H1 (cell line): Measurements from ENCODE around the gene KLHL29. TPM values are rescaled to one million over a fixed set of nuclear protein-coding genes. Genes with fewer than 3 reads are reported as not detected.

ENCODE experiments used
- KDM1A ChIP-seq: fragments of 200-600, 300-600 bp; sonication (generic); IDR thresholded peaks from 2 replicates; pipeline ENCODE4 v1.7.1; 2016; ENCODE audit warnings: mild to moderate bottlenecking, low read length, borderline replicate concordance
- RAD21 ChIP-seq, 2 experiments: IDR thresholded peaks in 1 of 2; conservative IDR thresholded peaks in 1 of 2; 2 replicates each; pipeline ENCODE4 v1.6.1; 2011; ENCODE audit warnings: low read depth in 2 of 2, low read length in 2 of 2, improper control_type of control experiment in 1 of 2, inconsistent platforms in 1 of 2, mild to moderate bottlenecking in 1 of 2, moderate library complexity in 1 of 2
- TEAD4 ChIP-seq: IDR thresholded peaks from 2 replicates; pipeline ENCODE4 v1.6.1; 2012; ENCODE audit warnings: low read depth, low read length, inconsistent platforms, mixed read lengths
- polyA plus RNA-seq, 7 experiments: library from polyadenylated mRNA; depleted of rRNA in 3 of 7; stranded (reverse) in 5 of 7; unstranded in 2 of 7; fragments of >200 nt in 5 of 7; fragments of 200-250 nt in 2 of 7; gene quantifications; 1 replicate in 5 of 7; 2 replicates in 1 of 7; 4 replicates in 1 of 7; pipeline versions ENCODE4 v1.2.1 to v1.2.3, GENCODE V29; 2011 to 2013; ENCODE audit warnings: missing spikeins in 2 of 7, mixed read lengths in 2 of 7
- total RNA-seq: library from RNA; stranded (reverse); fragmentation: NEBNext Ultra II Directional; extraction: Animal tissue kit (Norgen Biotek cat#: 25700); gene quantifications from 2 replicates; pipeline ENCODE4 v1.2.1, GENCODE V29; 2021
- TF ChIP-seq, protein P1 (sequence below): fragments of 300-600 bp; sonication (generic); IDR thresholded peaks from 2 replicates; pipeline ENCODE4 v1.7.1; 2012; ENCODE audit warnings: low read length, moderate library complexity, mild to moderate bottlenecking, inconsistent platforms; ENCODE audit not compliant: insufficient replicate concordance

KLHL29 gene
- total and polyA plus RNA-seq, 2 of the 8 experiments (the other 6 are each of a cell fraction or from before 2014, with no cell fraction given), result 1.1 to 4.7 TPM

DNA sequence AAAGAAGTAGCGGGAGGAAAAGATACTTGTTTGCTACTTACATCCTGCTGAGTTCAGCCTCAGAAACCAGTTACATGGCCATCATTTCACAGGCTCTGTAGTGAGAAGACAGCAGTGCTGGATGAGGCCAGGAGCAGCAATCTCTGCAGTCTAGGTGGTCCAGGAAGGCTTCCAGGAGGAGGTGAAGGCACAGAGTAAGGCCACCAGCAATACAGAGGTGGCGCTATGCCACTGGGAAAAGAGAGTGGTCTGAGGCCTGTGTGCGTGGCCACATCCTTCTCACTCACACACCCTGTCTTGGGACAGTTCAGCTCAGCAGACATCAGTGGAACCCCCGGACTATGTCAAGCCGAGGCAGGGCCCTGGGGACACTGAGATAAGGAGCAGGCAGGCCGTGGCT is 162.7 kb downstream of the KLHL29 start (continued):
- TF ChIP-seq, protein P1, sequence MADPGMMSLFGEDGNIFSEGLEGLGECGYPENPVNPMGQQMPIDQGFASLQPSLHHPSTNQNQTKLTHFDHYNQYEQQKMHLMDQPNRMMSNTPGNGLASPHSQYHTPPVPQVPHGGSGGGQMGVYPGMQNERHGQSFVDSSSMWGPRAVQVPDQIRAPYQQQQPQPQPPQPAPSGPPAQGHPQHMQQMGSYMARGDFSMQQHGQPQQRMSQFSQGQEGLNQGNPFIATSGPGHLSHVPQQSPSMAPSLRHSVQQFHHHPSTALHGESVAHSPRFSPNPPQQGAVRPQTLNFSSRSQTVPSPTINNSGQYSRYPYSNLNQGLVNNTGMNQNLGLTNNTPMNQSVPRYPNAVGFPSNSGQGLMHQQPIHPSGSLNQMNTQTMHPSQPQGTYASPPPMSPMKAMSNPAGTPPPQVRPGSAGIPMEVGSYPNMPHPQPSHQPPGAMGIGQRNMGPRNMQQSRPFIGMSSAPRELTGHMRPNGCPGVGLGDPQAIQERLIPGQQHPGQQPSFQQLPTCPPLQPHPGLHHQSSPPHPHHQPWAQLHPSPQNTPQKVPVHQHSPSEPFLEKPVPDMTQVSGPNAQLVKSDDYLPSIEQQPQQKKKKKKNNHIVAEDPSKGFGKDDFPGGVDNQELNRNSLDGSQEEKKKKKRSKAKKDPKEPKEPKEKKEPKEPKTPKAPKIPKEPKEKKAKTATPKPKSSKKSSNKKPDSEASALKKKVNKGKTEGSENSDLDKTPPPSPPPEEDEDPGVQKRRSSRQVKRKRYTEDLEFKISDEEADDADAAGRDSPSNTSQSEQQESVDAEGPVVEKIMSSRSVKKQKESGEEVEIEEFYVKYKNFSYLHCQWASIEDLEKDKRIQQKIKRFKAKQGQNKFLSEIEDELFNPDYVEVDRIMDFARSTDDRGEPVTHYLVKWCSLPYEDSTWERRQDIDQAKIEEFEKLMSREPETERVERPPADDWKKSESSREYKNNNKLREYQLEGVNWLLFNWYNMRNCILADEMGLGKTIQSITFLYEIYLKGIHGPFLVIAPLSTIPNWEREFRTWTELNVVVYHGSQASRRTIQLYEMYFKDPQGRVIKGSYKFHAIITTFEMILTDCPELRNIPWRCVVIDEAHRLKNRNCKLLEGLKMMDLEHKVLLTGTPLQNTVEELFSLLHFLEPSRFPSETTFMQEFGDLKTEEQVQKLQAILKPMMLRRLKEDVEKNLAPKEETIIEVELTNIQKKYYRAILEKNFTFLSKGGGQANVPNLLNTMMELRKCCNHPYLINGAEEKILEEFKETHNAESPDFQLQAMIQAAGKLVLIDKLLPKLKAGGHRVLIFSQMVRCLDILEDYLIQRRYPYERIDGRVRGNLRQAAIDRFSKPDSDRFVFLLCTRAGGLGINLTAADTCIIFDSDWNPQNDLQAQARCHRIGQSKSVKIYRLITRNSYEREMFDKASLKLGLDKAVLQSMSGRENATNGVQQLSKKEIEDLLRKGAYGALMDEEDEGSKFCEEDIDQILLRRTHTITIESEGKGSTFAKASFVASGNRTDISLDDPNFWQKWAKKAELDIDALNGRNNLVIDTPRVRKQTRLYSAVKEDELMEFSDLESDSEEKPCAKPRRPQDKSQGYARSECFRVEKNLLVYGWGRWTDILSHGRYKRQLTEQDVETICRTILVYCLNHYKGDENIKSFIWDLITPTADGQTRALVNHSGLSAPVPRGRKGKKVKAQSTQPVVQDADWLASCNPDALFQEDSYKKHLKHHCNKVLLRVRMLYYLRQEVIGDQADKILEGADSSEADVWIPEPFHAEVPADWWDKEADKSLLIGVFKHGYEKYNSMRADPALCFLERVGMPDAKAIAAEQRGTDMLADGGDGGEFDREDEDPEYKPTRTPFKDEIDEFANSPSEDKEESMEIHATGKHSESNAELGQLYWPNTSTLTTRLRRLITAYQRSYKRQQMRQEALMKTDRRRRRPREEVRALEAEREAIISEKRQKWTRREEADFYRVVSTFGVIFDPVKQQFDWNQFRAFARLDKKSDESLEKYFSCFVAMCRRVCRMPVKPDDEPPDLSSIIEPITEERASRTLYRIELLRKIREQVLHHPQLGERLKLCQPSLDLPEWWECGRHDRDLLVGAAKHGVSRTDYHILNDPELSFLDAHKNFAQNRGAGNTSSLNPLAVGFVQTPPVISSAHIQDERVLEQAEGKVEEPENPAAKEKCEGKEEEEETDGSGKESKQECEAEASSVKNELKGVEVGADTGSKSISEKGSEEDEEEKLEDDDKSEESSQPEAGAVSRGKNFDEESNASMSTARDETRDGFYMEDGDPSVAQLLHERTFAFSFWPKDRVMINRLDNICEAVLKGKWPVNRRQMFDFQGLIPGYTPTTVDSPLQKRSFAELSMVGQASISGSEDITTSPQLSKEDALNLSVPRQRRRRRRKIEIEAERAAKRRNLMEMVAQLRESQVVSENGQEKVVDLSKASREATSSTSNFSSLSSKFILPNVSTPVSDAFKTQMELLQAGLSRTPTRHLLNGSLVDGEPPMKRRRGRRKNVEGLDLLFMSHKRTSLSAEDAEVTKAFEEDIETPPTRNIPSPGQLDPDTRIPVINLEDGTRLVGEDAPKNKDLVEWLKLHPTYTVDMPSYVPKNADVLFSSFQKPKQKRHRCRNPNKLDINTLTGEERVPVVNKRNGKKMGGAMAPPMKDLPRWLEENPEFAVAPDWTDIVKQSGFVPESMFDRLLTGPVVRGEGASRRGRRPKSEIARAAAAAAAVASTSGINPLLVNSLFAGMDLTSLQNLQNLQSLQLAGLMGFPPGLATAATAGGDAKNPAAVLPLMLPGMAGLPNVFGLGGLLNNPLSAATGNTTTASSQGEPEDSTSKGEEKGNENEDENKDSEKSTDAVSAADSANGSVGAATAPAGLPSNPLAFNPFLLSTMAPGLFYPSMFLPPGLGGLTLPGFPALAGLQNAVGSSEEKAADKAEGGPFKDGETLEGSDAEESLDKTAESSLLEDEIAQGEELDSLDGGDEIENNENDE, result no peak
- peak; percentile 54 to 63 for TF ChIP-seq RAD21 (IDR thresholded peaks at IDR 0.05 in 1 of 2, conservative IDR thresholded peaks at IDR 0.05 in 1 of 2; ENCODE audit: low read depth in 2 of 2, low read length in 2 of 2)
- TF ChIP-seq KDM1A, result 0 out of 2 replicates have a peak, but pooled peaks have one; percentile 42
- TF ChIP-seq TEAD4, result no peak
- TF ChIP-seq, all 59 proteins: peak for 3
